Nephron progenitor cell (in vitro differentiated cells): ENCODE results near the gene LSM2.
A peak's percentile ranks its signal among the peaks of the same experiment; 100 is the strongest.

Experiments used
- DNase-seq: peaks from one replicate; pipeline ENCODE4 v3.0.0; 2021
- H3K27ac Mint-ChIP-seq: 2 replicates; pipeline ENCODE4 v1.8.0; 2021; ENCODE audit warnings: mild to moderate bottlenecking, moderate library complexity, mixed read lengths
- H3K27me3 Mint-ChIP-seq: 2 replicates; pipeline ENCODE4 v1.8.0; 2021; ENCODE audit warnings: mild to moderate bottlenecking, low read depth, mixed read lengths; ENCODE audit not compliant: poor library complexity
- H3K36me3 Mint-ChIP-seq: 2 replicates; pipeline ENCODE4 v1.8.0; 2021; ENCODE audit warnings: low read depth, mixed read lengths
- H3K4me1 Mint-ChIP-seq: 2 replicates; pipeline ENCODE4 v1.8.0; 2021; ENCODE audit warnings: mixed read lengths
- H3K4me3 Mint-ChIP-seq: 2 replicates; pipeline ENCODE4 v1.8.0; 2021; ENCODE audit warnings: mild to moderate bottlenecking, moderate library complexity, mixed read lengths
- H3K9me3 Mint-ChIP-seq: 2 replicates; pipeline ENCODE4 v1.8.0; 2021; ENCODE audit warnings: mild to moderate bottlenecking, moderate library complexity, mixed read lengths
- CTCF ChIP-seq: fragments of 200-600 bp; sonication (generic); IDR thresholded peaks from 2 replicates; pipeline ENCODE4 v1.5.0; 2021; ENCODE audit warnings: antibody characterized with exemption

The LSM2 gene

GRCh38 chr6:31836474-31837368 lies 30.0 kb upstream of the LSM2 start:
- no peak for TF ChIP-seq CTCF
- peaks cover 8% of the 10 kb centered on the region for H3K27me3 Mint-ChIP-seq
- peaks cover 55% of the 10 kb centered on the region for H3K36me3 Mint-ChIP-seq
- peaks cover 42% of the 10 kb centered on the region for H3K4me1 Mint-ChIP-seq
- no peaks in the 10 kb centered on the region for H3K9me3 Mint-ChIP-seq
- H3K4me3 Mint-ChIP-seq = peak overlapping the region; percentile 99
- H3K27ac Mint-ChIP-seq = peak overlapping the region; percentile 100
- DNase-seq = no peak

- DNase-seq = no peak
- H3K9me3 Mint-ChIP-seq = no peaks in the 10 kb centered on the region
- H3K4me3 Mint-ChIP-seq = peak overlapping the region; percentile 99
- H3K27me3 Mint-ChIP-seq = peaks cover 8% of the 10 kb centered on the region
- H3K36me3 Mint-ChIP-seq = peaks cover 49% of the 10 kb centered on the region
- H3K4me1 Mint-ChIP-seq = peaks cover 43% of the 10 kb centered on the region
- peak overlapping the region; percentile 100 for H3K27ac Mint-ChIP-seq
- TF ChIP-seq CTCF = no peak
Measured at GRCh38 chr6:31836047-31836473, 29.3 kb upstream of the LSM2 start.

GRCh38 chr6:31834367-31835250 lies 27.8 kb upstream of the LSM2 start:
- Mint-ChIP-seq H3K4me3 (peak overlapping the region; percentile 99), H3K27me3 (peaks cover 8% of the 10 kb centered on the region), H3K36me3 (peaks cover 41% of the 10 kb centered on the region), H3K27ac (peak overlapping the region; percentile 100), H3K4me1 (peaks cover 58% of the 10 kb centered on the region), H3K9me3 (peaks cover 5% of the 10 kb centered on the region)
- peak; percentile 82 for DNase-seq
- TF ChIP-seq CTCF = no peak

- peaks cover 46% of the 10 kb centered on the region for H3K4me1 Mint-ChIP-seq
- TF ChIP-seq CTCF = no peak
- no peak for DNase-seq
- H3K27ac Mint-ChIP-seq = no peak overlapping the region
- H3K36me3 Mint-ChIP-seq = peaks cover 19% of the 10 kb centered on the region
- H3K9me3 Mint-ChIP-seq = peaks cover 5% of the 10 kb centered on the region
- H3K4me3 Mint-ChIP-seq = peak overlapping the region; percentile 91
- H3K27me3 Mint-ChIP-seq = peaks cover 8% of the 10 kb centered on the region
Measured at GRCh38 chr6:31831350-31832215, 24.8 kb upstream of the LSM2 start.

GRCh38 chr6:31830886-31831335 lies 24.1 kb upstream of the LSM2 start:
- TF ChIP-seq CTCF = no peak
- Mint-ChIP-seq H3K27ac (peak overlapping the region; percentile 87), H3K9me3 (peaks cover 5% of the 10 kb centered on the region), H3K4me3 (peak overlapping the region; percentile 91), H3K36me3 (peaks cover 12% of the 10 kb centered on the region), H3K4me1 (peaks cover 42% of the 10 kb centered on the region), H3K27me3 (peaks cover 4% of the 10 kb centered on the region)
- no peak for DNase-seq
